ENCODE results near the gene CPA5.

DNA sequence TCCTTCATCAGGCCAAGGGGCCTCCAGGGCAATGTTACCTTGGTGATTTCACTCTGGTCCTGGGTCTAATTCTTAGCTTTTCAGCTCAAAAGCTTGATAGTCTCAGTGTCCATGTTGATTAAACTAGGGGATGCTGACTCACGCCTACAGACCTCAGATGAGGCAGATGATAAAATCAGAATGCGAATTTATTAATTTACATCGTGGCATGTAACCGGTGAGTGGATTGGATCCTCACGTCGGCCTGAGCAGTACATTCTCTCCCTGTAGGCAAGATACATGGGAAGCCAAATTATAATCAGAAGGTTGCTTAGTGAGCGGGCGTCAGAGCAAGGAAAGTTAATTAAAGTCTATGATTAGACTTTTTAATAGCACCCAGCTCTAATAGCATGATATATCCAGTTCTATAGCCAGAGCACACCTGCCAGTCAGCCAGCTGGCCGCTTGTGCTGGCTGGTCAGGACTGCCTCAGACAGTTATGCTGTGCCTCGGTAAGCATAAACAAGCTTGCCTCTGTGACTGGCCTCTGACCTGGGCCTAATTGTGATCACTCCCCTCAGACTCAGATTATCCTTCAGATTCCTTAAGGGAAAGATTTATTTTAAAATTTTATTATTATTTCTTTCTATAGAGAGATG is 20.2 kb upstream of the CPA5 start:
- TF ChIP-seq MXI1 (IDR thresholded peaks at IDR 0.05; ENCODE audit: low read depth, low read length), result no peak
- TF ChIP-seq POLR2AphosphoS5 (IDR thresholded peaks at IDR 0.05; ENCODE audit: low read depth, low read length), result peak; percentile 59; the same call in 1 of the 2 replicates
- no peak for TF ChIP-seq EZH2phosphoT487 (IDR thresholded peaks at IDR 0.05; ENCODE audit: borderline replicate concordance, low read depth)
- TF ChIP-seq JUND (IDR thresholded peaks at IDR 0.05), result peak; percentile 91
- TF ChIP-seq, protein P1, sequence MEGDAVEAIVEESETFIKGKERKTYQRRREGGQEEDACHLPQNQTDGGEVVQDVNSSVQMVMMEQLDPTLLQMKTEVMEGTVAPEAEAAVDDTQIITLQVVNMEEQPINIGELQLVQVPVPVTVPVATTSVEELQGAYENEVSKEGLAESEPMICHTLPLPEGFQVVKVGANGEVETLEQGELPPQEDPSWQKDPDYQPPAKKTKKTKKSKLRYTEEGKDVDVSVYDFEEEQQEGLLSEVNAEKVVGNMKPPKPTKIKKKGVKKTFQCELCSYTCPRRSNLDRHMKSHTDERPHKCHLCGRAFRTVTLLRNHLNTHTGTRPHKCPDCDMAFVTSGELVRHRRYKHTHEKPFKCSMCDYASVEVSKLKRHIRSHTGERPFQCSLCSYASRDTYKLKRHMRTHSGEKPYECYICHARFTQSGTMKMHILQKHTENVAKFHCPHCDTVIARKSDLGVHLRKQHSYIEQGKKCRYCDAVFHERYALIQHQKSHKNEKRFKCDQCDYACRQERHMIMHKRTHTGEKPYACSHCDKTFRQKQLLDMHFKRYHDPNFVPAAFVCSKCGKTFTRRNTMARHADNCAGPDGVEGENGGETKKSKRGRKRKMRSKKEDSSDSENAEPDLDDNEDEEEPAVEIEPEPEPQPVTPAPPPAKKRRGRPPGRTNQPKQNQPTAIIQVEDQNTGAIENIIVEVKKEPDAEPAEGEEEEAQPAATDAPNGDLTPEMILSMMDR (IDR thresholded peaks at IDR 0.05), result no peak

Measured in SK-N-SH (cell line).